Measurements from ENCODE around the gene BMP2K.

The BMP2K gene

DNA sequence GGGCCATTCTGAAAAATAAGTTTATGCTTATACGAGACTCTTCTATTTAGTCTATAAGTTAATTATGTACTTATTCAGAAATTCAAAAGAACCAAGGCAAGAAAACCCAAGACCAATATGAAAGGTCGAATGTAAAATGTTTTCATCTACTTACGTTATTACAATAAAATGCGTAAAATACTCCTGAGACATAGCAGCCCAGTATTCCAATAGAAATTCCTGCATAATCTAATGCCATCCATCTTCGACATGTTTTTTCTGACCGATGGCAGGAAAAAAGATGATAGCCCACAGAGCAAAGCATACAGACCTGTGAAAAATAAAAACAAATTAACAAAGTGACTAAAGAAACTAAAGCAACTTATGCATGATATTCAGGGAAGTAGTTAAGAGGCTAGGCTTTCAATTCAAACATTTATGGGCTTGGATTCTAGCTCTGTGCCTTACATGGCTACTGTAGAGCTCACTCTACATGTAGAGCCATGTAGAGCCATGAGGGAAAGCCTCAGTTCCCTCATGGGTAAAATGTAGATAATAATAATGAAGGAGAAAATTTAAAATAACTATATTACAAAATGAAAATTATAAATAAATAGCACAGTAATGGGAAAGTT lies 154.0 kb downstream of the BMP2K start:
- DNase-seq (ENCODE audit: low read depth in 2 of 2): no peak

DNA sequence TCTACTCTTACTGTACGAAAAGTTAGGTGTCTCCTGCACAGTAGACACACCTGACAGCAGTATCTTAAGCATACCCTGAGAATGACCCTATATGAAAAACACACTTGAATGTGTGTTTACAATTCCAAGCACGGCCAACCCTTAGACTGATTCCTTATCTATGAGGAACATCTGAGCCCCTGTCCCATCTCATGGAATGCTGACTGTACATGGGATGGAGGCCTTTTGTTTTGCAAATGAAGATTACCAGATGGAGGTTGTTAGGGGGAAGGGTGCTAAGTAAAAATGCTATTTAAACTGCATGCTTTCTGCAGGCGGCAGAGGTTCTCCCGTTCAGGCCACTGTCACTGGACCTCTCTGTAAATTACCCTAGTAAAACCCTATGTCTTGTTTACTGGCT lies 160.8 kb downstream of the BMP2K start:
- no peak for DNase-seq (ENCODE audit: low read depth in 2 of 2)

DNA sequence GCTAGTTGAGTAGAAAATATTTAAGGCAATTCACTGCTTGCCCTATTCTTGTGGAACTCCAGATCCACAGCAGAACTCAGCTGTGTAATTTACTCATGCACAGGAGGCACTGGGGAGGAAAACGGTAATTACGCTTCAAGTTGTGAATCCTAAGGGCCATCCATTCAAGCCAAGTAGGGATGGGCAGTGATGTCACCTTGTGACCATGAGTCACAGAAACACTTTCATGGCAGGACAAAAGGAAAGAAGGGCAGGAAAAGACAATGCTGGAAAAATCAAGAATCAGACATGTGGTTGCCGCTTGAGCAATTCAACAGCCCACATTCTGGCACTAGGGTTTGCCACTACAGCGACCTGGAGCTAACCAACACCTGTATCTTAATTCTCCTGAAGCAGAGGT lies 161.7 kb downstream of the BMP2K start:
- DNase-seq (ENCODE audit: low read depth in 2 of 2): no peak

- DNase-seq (ENCODE audit: low read depth in 2 of 2): no peak
Measured at GRCh38 chr4:78938474-78938867, 162.3 kb downstream of the BMP2K start.

GRCh38 chr4:78938868-78939666 lies 162.9 kb downstream of the BMP2K start, which contains the start of gene PAQR3:
TSS of gene PAQR3 (minus strand) at chr4:78939438. CDS start at chr4:78939224, 214 bp downstream.
- DNase-seq (ENCODE audit: low read depth in 2 of 2): peak; percentile 73

- no peak for DNase-seq (ENCODE audit: low read depth in 2 of 2)
Measured at GRCh38 chr4:78939667-78940008, 163.5 kb downstream of the BMP2K start.

DNA sequence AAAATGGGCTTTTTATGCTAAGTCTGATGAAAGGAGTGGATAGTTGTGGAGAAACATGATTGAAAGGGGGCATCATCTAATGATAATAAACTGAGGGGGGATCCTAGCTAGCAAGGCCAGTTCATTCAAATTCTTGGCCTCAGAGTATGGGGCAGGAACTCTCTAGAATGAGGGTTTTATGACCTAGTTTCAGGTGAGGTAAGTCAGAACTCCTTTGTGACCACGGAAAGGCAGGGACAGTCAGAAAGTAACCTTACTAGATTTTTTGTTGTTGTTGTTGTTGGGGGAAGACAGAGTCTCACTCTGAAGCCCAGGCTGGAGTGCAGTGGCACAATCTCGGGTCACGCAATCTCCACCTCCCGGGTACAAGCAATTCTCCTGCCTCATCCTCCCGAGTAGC lies 164.6 kb downstream of the BMP2K start:
- DNase-seq (ENCODE audit: low read depth in 2 of 2): no peak

DNA sequence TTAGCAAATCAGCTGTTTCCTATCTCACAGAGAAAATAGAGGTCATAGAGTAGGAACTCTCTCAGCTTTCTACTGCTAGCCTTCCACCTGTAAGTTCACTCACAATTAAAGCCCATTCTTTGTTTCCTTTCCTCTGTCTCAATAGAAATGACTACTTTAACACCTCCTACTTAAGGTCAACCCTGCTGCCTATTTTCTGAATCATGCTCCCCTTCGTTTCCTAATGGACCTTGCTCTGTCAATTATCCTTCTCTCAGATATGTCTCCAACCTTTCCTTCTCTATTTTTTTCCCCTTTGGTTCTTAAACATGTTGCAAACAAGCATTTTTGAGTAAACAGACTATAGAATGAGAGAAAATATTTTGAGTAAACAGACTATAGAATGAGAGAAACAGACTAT lies 168.2 kb downstream of the BMP2K start:
- DNase-seq (ENCODE audit: low read depth in 2 of 2): no peak

DNA sequence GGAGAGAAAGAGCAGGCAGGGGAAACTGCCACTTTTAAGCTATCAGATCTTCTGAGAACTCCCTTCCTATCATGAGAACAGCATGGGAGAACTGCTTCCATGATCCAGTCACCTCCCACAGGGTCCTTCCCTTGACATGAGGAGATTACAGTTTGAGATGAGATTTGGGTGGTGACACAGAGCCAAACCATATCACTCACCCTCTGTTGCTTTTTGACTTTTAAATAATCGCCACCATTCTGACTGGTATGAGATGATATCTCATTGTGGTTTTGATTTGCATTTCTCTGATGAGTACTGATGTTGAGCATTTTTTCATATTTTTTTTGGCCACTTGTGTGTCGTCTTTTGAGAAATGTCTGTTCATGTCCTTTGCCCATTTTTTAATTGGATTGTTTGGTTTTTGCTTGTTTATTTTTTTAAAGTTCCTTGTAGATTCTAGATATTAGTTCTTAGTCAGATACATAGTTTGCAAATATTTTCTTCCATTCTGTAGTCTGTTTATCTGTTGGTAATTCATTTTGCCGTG lies 169.6 kb downstream of the BMP2K start:
- no peak for DNase-seq (ENCODE audit: low read depth in 2 of 2)

- no peak for DNase-seq (ENCODE audit: low read depth in 2 of 2)
Measured at GRCh38 chr4:78949735-78950134, 173.6 kb downstream of the BMP2K start.

DNA sequence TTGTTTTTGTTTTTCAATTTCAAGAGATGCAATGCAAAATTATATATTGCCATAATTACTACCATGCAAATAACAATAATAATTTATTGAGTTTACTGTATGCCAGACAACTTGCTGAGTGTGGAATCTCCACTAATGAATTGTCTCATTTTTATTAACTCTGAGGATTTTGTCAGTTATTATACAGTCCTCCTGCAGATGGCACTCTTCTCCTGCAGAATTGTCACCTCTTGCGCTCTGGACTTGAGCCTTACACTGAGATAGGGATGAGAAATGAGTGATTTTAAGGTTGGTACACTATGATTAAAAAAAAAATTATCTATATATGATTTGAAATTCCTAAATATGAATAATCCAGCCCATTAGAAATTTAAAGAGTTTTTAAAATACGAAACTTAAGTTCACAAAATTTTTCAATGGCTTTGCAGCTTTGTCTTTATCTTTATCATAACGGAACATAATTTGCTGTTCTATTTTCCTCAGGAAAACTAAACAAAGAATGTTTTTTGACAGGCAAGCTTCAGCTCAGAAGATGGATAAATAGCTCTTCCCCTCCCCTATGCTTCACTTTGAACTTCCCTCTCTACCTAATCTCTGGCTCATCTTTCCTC lies 175.8 kb downstream of the BMP2K start:
- no peak for DNase-seq (ENCODE audit: low read depth in 2 of 2)

DNA sequence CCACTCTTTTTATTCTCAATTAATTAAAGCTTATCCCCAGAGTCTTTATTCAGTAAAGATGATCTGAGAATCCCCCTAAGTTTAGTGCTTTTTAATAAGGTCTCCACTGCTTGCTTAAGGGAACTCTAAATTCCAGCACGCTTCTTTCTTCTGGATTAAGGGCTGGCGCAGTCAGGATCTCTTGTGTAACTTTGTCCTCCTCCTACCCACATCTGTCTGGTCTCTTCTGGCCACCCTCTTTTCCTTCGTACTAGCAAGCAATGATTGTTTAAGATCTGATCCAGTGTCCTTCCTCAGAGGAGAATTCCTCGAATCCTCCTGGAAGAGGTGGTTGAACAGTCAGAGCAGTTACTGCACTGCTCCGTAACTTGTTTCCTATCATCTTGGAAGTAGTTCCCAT lies 177.1 kb downstream of the BMP2K start:
- DNase-seq (ENCODE audit: low read depth in 2 of 2): no peak

DNA sequence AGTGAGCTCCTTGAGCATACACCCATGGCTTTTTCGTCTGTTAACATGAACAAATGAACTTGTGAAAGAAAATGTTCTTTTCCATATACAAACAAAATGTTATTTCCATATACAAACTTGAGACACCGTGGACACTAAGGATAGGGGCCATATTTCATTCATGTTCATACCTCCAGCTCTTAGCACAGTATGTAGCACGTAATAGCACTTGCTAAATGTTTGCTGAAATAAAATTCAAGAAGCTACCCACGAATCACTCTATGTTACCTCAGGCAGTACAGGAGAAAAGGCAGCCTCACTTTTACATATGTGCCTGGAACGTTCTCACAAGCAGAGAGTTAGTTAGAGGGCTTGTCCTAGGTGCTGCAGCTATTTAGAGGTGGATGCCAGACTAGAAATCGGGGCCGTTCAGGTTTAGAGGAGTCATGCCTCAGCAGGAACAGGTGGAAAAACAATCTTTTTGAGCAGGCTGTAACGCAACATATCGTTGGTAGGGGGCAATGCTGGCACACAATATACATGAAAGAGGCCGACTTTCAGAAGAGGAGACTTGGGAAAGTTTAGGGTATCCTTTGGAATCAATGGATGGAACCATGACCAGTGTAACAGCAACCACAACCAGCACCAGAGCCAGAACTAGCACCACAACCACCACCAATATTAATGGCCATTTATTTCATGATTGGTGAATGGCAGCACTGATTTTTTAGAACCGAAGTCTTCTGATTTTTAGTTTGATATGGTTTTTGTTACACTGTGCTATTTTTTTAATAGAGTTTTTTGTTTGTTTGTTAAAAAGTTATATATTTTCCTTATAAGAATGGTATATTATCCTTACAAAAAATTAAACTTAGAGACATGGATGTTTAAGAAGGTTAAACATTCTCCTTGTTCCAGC lies 177.9 kb downstream of the BMP2K start:
- DNase-seq (ENCODE audit: low read depth in 2 of 2): no peak

- no peak for DNase-seq (ENCODE audit: low read depth in 2 of 2)
Measured at GRCh38 chr4:78956975-78957374, 180.8 kb downstream of the BMP2K start.

DNA sequence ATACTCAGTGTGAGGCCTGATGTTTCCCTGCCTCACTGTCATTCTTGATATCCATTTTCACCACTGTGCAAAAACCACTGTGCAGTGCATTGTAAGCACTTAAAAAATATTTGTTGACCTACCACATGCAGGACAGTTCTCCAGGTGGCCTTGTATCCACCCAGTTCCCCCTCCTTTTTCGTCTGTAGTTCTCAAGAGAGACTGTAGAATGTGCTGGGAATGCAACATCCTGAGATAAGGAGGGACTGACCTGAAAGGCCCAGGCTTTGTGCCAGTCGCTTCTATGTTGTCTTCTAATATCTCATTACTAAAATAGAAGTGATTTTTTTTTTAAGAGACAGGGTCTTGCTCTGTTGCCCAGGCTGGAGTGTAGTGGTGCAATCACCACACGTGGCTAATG lies 184.8 kb downstream of the BMP2K start:
- no peak for DNase-seq (ENCODE audit: low read depth in 2 of 2)
